Endodermal cell (in vitro differentiated cells): ENCODE measurements around the gene UFSP1. TPM values are rescaled to one million over a fixed set of nuclear protein-coding genes. Genes with fewer than 3 reads are reported as not detected.

Source experiments
- DNase-seq: peaks from one replicate; pipeline ENCODE4 v3.0.0-alpha.2; 2017
- H3K27ac ChIP-seq: 2 replicates; pipeline ENCODE4 v1.5.1; 2013; ENCODE audit warnings: mild to moderate bottlenecking, low read depth, low read length, moderate library complexity
- H3K27me3 ChIP-seq: 2 replicates; pipeline ENCODE4 v1.6.1; 2013; ENCODE audit warnings: mild to moderate bottlenecking, low read length, moderate library complexity; ENCODE audit not compliant: insufficient read depth, control insufficient read depth, poor library complexity, severe bottlenecking
- H3K36me3 ChIP-seq: 2 replicates; pipeline ENCODE4 v1.7.0; 2013; ENCODE audit warnings: mild to moderate bottlenecking, low read length, moderate library complexity; ENCODE audit not compliant: control insufficient read depth, insufficient read depth
- H3K4me1 ChIP-seq: one replicate; pipeline ENCODE4 v1.7.0; 2013; ENCODE audit warnings: low read length; ENCODE audit not compliant: control insufficient read depth, insufficient read depth
- H3K4me3 ChIP-seq: 2 replicates; pipeline ENCODE4 v1.5.1; 2013; ENCODE audit warnings: mild to moderate bottlenecking, low read length, moderate library complexity
- H3K9ac ChIP-seq: 2 replicates; pipeline ENCODE4 v1.6.1; 2013; ENCODE audit warnings: mild to moderate bottlenecking, low read length, moderate library complexity; ENCODE audit not compliant: poor library complexity, severe bottlenecking; ENCODE audit errors: extremely low read depth
- H3K9me3 ChIP-seq: 2 replicates; pipeline ENCODE4 v1.6.1; 2013; ENCODE audit warnings: mild to moderate bottlenecking, low read length, moderate library complexity; ENCODE audit not compliant: control insufficient read depth
- H3K27ac Mint-ChIP-seq: 2 replicates; pipeline ENCODE4 v1.8.0; 2020; ENCODE audit warnings: mixed read lengths
- H3K27me3 Mint-ChIP-seq: 2 replicates; pipeline ENCODE4 v1.8.0; 2021; ENCODE audit warnings: mild to moderate bottlenecking, mixed read lengths; ENCODE audit not compliant: insufficient read depth
- H3K36me3 Mint-ChIP-seq: 2 replicates; pipeline ENCODE4 v1.8.0; 2020; ENCODE audit warnings: low read depth, mixed read lengths
- H3K4me1 Mint-ChIP-seq: 2 replicates; pipeline ENCODE4 v1.8.0; 2020; ENCODE audit warnings: mixed read lengths
- H3K4me3 Mint-ChIP-seq: 2 replicates; pipeline ENCODE4 v1.8.0; 2020; ENCODE audit warnings: mild to moderate bottlenecking, moderate library complexity, mixed read lengths
- H3K9me3 Mint-ChIP-seq: 2 replicates; pipeline ENCODE4 v1.8.0; 2020; ENCODE audit warnings: mild to moderate bottlenecking, mixed read lengths
- WGBS, 2 experiments: methylation state at CpG; one replicate each; pipeline versions ENCODE4 v1.1.5 to v1.1.7; 2013; ENCODE audit warnings: missing lambda C conversion rate in 2 of 2, mixed read lengths in 1 of 2; ENCODE audit not compliant: insufficient coverage in 1 of 2, insufficient read length in 1 of 2; 5-methylcytosine and 5-hydroxymethylcytosine counted together
- total RNA-seq, 2 donors: library from RNA; stranded (reverse); fragmentation: NEBNext Ultra II Directional in 1 of 2; extraction: Animal tissue kit (Norgen Biotek cat#: 25700) in 1 of 2; gene quantifications; 2 replicates in 1 of 2; 3 replicates in 1 of 2; pipeline ENCODE4 v1.2.1, GENCODE V29; 2021
- TF ChIP-seq, protein P1 (sequence below): fragments of 200-600 bp; sonication (generic); conservative IDR thresholded peaks from 2 replicates; pipeline ENCODE4 v1.5.0; 2021; ENCODE audit warnings: antibody characterized with exemption, mild to moderate bottlenecking

UFSP1 gene
- total RNA-seq, 2 donors from 2014 or later: 3.7 to 4.0 TPM

DNA sequence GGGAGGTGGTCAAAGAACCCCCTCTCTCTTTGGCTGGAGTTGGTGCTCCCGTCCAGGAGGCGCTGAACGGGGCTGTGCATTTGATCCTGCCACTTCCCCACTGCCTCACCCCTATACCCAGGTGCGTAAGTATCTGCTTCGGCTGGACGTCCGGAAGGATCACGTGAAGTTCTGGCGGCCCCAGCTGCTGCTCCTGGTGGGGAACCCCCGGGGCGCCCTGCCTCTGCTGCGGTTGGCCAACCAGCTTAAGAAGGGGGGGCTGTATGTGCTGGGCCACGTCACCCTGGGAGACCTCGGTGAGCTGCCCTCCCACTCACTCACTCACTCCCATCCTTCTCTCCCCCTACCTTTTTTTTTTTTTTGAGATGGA, 27.9 kb downstream of the UFSP1 start:
- WGBS, 2 experiments: 97% methylated on average over 9 to 14 of the region's 14 CpGs
- H3K4me1 Mint-ChIP-seq: peaks cover 5% of the 10 kb centered on the region

DNA sequence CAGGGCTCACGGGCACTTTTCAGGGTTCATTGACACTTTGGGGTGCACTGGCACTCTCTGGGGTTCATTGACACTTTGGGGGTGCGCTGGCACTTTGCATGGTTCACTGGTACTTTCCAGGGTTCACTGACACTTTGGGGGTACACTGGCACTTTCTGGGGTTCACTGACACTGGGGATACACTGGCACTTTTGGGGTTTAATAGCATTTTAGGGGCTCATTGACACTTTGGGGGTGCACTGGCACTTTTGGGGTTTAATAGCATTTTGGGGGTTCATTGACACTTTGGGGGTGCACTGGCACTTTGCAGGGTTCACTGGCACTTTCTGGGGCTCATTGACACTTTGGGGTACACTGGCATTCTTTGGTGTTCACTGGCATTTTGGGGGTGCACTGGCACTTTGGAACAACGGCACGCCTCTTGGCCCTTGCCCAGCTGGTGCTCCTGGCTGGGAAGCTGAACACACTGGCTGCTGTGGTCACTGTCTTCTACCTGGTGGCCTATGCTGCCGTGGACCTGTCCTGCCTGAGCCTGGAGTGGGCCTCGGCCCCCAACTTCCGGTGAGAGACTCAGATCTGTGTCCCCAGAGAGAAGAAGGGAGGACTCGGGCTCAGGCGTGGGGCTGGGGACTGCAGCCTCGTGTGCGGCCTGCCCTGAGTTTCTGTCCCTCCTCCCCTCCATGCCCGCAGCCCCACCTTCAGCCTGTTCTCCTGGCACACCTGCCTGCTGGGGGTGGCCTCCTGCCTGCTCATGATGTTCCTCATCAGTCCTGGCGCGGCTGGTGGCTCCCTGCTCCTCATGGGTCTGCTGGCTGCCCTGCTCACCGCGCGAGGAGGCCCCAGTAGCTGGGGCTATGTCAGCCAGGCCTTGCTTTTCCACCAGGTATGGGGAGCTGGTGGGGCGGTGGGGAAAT, 28.6 kb downstream of the UFSP1 start:
- H3K4me3 Mint-ChIP-seq: no peak overlapping the region
- no peak overlapping the region for H3K27ac Mint-ChIP-seq
- no peak overlapping the region for H3K4me3 ChIP-seq
- peaks cover 3% of the 10 kb centered on the region for H3K4me1 ChIP-seq
- 94 to 96% methylated on average over 10 to 18 of the region's 18 CpGs for WGBS, 2 experiments
- H3K27me3 Mint-ChIP-seq: no peaks in the 10 kb centered on the region
- no peaks in the 10 kb centered on the region for H3K9me3 ChIP-seq
- peaks cover 5% of the 10 kb centered on the region for H3K4me1 Mint-ChIP-seq
- peaks cover 10% of the 10 kb centered on the region for H3K36me3 ChIP-seq
- DNase-seq: no peak
- H3K27ac ChIP-seq: no peak overlapping the region
- H3K9me3 Mint-ChIP-seq: no peaks in the 10 kb centered on the region
- H3K36me3 Mint-ChIP-seq: peaks cover 48% of the 10 kb centered on the region
- no peaks in the 10 kb centered on the region for H3K27me3 ChIP-seq
- no peak overlapping the region for H3K9ac ChIP-seq
- TF ChIP-seq, protein P1, sequence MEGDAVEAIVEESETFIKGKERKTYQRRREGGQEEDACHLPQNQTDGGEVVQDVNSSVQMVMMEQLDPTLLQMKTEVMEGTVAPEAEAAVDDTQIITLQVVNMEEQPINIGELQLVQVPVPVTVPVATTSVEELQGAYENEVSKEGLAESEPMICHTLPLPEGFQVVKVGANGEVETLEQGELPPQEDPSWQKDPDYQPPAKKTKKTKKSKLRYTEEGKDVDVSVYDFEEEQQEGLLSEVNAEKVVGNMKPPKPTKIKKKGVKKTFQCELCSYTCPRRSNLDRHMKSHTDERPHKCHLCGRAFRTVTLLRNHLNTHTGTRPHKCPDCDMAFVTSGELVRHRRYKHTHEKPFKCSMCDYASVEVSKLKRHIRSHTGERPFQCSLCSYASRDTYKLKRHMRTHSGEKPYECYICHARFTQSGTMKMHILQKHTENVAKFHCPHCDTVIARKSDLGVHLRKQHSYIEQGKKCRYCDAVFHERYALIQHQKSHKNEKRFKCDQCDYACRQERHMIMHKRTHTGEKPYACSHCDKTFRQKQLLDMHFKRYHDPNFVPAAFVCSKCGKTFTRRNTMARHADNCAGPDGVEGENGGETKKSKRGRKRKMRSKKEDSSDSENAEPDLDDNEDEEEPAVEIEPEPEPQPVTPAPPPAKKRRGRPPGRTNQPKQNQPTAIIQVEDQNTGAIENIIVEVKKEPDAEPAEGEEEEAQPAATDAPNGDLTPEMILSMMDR: no peak

More for the DNA sequence above, 27.9 kb downstream of the UFSP1 start:
- Histone ChIP-seq H3K36me3 (peaks cover 10% of the 10 kb centered on the region), H3K27me3 (no peaks in the 10 kb centered on the region), H3K9ac (no peak overlapping the region), H3K4me3 (no peak overlapping the region), H3K4me1 (peaks cover 3% of the 10 kb centered on the region), H3K9me3 (no peaks in the 10 kb centered on the region), H3K27ac (no peak overlapping the region)
- no peak for DNase-seq
- Mint-ChIP-seq H3K9me3 (no peaks in the 10 kb centered on the region), H3K36me3 (peaks cover 48% of the 10 kb centered on the region), H3K4me3 (no peak overlapping the region), H3K27me3 (no peaks in the 10 kb centered on the region), H3K27ac (no peak overlapping the region)
- TF ChIP-seq, protein P1: no peak

DNA sequence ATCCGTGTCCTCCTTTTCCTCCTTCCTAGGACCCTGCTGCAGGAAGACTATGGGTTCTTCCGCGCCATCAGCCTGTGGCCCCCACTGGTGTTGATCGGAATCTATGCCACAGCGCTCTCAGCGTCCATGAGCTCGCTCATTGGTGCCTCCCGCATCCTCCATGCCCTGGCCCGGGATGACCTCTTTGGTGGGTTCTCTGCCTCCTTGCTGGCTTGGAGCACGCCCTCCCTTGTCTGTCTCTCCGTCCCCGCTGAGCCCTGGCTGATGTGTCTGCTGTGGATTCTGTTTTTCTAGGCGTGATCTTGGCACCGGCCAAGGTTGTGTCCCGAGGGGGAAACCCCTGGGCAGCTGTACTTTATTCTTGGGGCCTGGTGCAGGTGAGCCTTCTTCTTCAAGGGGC, 29.7 kb downstream of the UFSP1 start:
- Histone ChIP-seq H3K4me1 (peaks cover 3% of the 10 kb centered on the region), H3K27ac (no peak overlapping the region), H3K27me3 (no peaks in the 10 kb centered on the region), H3K4me3 (no peak overlapping the region), H3K9ac (no peak overlapping the region), H3K36me3 (peaks cover 18% of the 10 kb centered on the region), H3K9me3 (no peaks in the 10 kb centered on the region)
- Mint-ChIP-seq H3K27ac (peak overlapping the region; percentile 66), H3K4me1 (peaks cover 5% of the 10 kb centered on the region), H3K4me3 (no peak overlapping the region), H3K36me3 (peaks cover 50% of the 10 kb centered on the region), H3K9me3 (no peaks in the 10 kb centered on the region), H3K27me3 (no peaks in the 10 kb centered on the region)
- WGBS, 2 experiments: 90 to 94% methylated on average over 13 to 15 of the region's 15 CpGs
- TF ChIP-seq, protein P1: no peak
- DNase-seq: no peak
